Activated T-cell treated with anti-CD3 and anti-CD28 coated beads for 4 hours (primary cell): ENCODE measurements around the gene CSRNP2.
A peak's percentile ranks its signal among the peaks of the same experiment; 100 is the strongest.

Experiments
- DNase-seq: peaks from one replicate; pipeline ENCODE4 v3.0.0-alpha.2; 2020

CSRNP2 gene

DNA sequence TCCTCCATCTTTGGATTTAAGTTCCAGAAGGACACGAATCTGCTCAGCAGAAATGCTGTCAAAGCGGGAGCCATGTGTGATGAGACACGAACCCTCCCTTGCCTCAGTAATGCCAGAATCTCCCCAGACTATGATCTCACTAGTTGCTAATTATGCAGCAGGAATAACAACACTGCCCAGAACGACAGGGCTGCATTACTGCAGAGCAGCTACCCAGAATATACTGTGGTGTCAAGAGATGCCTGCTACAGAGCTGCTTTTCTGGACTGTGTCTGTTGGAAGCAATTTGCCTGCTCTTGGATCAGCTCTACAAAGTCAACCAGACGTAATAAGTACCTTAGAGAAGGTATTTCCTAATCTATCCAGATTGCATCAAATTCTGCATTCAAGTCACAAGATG lies 5.5 kb downstream of the CSRNP2 start:
- no peak for DNase-seq

- peak; percentile 6 for DNase-seq
Measured at GRCh38 chr12:51076236-51076930, 7.0 kb downstream of the CSRNP2 start.

DNA sequence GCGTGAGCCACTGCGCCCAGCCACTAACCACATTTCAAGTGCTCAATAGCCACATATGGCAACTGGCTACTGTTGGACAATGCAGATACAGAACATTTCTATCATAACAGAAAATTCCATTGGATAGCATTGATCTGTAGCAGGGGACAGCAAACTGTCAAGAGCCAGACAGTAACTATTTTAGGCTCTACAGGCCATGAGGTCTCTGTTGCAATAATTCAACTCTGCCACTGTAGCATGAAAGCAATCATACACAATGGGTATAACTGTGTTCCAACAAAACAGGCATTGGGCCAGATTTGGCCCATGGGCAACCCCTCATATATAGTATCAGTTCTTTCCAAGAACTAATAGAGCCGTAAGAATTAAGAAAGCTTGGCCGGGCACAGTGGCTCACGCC lies 8.0 kb downstream of the CSRNP2 start:
- DNase-seq = no peak

GRCh38 chr12:51071663-51072062 lies 11.7 kb downstream of the CSRNP2 start:
- DNase-seq = no peak

DNA sequence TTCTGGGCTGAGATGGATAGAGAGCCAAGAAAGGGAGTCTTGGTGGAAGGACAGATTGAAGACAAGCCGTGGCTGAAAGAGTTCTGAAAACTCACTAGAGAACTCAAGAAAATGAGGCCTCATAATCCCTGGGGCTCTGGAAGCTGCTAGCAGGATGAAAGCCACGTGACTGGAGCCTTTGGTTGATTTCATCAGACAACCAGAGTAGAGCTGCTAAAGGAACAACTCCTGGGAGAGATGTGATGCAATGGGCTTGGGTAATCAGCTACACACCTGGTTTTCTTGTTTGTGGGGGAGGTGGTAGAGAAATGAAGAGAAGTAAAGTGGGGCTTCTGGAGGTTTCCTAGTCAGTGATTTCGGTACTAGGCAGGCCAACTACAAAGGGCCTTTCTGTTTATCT lies 13.4 kb downstream of the CSRNP2 start:
- no peak for DNase-seq

DNA sequence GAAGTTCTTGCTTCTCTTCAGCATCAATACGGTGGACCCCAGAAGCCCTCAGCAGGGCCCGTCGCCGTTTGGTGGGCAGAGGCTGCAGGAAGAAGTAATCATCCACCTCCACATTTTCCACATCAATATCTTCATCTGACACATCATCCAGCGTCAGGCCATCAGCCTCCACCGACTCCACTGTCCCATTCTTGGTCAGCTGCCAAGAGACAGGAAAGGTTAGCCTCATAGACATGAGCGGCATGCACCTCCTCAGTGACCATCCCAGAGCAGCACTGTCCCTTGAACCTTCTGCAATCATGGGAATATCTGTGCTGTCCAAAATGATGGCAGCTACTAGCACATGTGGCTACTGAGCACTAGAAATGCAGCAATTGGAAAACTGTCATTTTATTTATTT lies 15.6 kb downstream of the CSRNP2 start:
- DNase-seq = no peak

GRCh38 chr12:51067229-51067628 lies 16.2 kb downstream of the CSRNP2 start:
- no peak for DNase-seq

DNA sequence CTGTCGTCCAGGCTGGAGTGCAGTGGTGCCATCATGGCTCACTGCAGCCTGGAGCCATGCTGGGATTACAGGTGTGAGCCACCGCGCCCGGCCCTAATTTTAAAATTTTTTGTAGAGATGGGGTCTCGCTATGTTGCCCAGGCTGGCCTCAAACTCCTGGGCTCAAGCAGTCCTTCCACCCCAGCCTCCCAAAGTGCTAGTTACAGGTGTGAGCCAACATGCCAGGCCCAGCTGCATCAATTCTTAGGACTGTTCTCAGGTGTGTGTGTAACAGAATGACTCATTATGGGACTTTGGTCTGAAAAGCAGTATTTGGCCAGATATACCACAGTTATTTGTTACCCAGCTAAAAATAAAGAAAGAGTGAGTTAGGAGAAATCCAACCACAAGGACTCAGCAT lies 17.9 kb downstream of the CSRNP2 start:
- no peak for DNase-seq

DNA sequence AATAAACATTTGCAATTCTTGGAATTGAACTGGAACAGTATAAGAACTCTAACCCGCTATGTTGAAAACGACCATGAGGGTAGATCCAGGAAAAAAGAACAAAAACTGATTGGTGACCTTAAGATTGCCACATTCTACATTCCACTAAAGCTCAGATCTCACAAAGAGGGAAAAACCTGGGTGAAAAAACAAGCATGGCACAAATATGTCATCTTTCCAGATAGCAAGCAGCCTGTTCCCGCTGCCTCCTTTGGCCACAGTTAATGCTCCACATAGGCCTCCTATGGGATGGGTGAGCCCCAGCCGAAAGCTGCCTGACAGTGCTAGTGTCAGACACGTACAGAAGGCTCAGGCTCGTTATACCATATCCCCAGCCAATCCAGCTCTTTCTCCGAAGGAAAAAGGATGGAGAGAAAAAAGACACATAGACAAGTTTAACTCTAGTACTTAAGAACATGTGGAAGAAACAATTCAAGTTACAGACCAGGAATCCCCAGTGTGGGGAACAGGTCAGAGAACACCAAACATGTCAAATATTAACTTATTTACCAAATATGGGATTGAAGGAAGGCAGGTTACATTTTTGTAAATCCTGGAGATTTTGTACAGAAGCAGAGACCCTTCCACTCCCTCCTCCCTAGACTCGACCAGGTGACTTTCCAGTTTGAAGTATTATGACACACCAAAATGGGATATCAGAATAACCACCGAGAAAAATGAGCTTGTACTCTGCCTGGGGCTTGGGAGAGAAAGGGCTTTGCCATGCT lies 20.6 kb downstream of the CSRNP2 start:
- no peak for DNase-seq

GRCh38 chr12:51059086-51059485 lies 24.3 kb downstream of the CSRNP2 start:
- no peak for DNase-seq

GRCh38 chr12:51056242-51056641 lies 27.2 kb downstream of the CSRNP2 start:
- no peak for DNase-seq

DNA sequence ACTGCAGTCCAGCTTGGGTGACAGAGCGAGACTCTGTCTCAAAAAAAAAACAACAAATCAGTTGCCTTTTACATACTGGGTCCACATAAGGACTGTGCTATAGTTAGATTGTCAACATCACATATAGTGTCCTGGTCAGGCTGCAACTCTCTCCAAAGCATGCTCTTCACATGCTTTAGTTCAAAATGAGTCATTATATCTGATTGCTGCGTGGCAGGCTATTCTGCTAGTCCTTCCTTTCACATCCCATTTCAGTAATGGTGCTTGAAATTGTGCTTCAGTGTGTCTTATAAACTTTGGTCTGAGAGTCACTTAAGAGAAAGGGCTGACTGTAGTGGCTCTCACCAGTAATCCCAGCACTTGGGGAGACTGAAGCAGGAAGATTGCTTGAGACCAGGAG lies 28.3 kb downstream of the CSRNP2 start:
- no peak for DNase-seq

DNA sequence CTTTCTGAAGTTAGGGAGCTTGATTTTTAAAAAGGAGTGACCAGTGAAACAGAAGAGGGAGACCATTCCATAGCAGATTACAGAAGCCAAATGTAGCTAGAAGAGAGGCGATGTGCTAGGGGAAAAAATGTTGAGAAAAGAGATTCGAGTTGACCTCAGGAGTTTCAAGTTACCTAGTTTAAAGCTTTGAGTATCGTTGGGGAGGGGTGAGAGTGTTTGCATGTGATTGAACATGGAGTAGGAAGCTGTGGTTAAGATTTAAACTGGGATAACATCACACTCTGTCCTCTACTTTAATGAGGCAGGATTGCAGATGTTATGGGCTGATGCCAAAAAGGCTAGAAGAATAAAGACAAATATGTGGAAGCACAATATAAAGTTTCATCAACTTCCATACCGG lies 31.6 kb downstream of the CSRNP2 start:
- DNase-seq = no peak

GRCh38 chr12:51049525-51049924 lies 33.9 kb downstream of the CSRNP2 start:
- no peak for DNase-seq

- peak; percentile 3 for DNase-seq
Measured at GRCh38 chr12:51048661-51049251, 34.6 kb downstream of the CSRNP2 start.

GRCh38 chr12:51047655-51048540 lies 35.5 kb downstream of the CSRNP2 start, which contains the start of gene LETMD1:
TSS of gene LETMD1 (plus strand) at chr12:51048327. CDS start at chr12:51048357, 30 bp downstream.
- peak; percentile 81 for DNase-seq

DNA sequence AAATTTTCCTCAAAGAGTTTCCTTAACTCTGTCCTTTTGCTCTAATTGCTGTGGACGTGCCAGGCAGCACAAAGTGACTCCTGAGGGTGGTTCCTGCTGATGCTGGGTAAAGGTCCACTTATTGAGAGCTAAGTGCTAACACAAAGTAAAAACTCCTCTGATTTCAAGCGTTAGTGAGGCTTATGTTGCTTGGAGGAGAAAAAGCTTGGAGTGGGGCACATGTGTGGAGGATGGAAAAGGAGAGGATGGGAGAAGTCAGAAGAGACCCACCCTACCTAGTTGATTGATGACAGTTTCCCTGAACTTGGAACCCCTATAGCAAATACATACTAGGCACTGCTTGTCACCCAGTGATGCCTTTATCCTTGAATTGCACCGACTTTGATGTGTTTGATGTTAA lies 47.1 kb downstream of the CSRNP2 start:
- DNase-seq = no peak

DNA sequence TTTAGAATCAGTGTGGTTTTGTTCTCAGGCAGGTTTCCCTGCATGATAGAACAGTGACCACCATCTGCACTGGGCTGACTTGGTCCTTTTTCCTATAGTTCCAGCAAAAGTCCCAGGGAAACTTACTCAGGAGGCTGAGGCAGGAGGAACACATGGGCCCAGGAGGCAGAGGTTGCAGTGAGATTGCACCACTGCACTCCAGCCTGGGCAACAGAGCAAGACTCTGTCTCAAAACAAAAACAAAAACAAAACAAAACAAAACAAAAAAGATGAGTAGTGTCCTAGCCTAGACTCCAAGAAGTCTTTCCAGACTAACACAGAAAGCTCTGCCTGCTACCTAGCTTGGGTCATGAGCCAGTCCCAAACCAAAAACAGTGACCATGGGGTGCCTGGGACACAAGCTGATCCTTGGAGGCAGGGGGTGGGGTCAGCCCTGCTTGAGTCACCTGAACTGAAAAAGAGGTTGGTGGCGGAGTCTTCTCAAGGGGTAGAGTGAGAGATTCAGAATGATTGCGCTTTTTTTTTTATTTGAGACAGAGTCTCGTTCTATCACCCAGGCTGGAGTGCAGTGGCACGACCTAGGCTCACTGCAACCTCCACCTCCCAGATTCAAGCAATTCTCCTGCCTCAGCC lies 49.8 kb downstream of the CSRNP2 start:
- DNase-seq = no peak

DNA sequence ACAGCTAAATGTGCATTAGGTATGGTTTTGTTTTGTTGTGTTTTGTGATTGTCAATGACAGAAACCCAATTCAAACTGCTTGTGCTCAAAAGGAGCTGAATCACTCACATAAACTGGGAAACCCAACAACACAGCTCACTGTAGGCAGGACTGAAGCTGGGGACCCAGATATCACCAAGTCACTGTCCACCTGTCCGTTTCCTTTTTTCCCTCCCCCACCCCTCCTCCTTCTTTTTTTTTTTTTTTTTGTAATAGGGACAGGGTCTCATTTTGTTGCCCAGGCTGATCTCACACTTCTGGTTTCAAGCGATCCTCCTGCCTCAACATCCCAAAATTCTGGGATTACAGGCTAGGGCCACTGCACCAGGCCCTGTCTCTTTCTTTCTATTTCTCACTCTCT lies 50.3 kb downstream of the CSRNP2 start:
- DNase-seq = no peak

DNA sequence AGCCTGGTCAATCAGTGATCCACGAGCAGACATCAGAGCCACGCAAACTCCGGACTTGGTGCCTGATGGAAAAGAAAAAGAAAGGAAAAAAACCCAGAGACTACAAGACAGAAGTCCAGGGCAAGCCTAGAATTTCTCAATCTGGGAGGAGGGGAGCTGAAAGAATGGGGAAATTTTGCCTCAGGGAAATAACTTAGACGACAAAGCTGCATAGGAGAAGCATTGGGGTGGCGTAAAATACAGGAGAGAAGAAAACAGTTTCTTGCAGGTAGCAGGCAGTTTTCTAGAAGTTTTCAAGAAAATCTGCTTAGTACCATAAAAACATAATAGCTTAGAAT lies 54.6 kb downstream of the CSRNP2 start:
- no peak for DNase-seq

GRCh38 chr12:51028126-51028812 lies 55.1 kb downstream of the CSRNP2 start:
- DNase-seq = no peak

- no peak for DNase-seq
Measured at GRCh38 chr12:51027342-51027835, 56.0 kb downstream of the CSRNP2 start.
